HEK293 (cell line): ENCODE results near the gene PAF1.
A peak's percentile ranks its signal among the peaks of the same experiment; 100 is the strongest.

Experiments used
- BCL11A ChIP-seq: fragments of 450-650 bp; formaldehyde crosslinking; IDR thresholded peaks from 2 replicates; pipeline ENCODE4 v1.5.1; 2016; ENCODE audit warnings: low read depth, missing biosample characterization, missing genetic modification characterization
- GLI4 ChIP-seq: fragments of 450-650 bp; formaldehyde crosslinking; IDR thresholded peaks from 2 replicates; pipeline ENCODE4 v1.5.1; 2016; ENCODE audit warnings: missing biosample characterization, missing genetic modification characterization
- HIC1 ChIP-seq: fragments of 450-650 bp; formaldehyde crosslinking; IDR thresholded peaks from 2 replicates; pipeline ENCODE4 v1.5.1; 2016; ENCODE audit warnings: missing biosample characterization, missing genetic modification characterization
- KLF1 ChIP-seq: fragments of 450-650 bp; formaldehyde crosslinking; IDR thresholded peaks from 2 replicates; pipeline ENCODE4 v1.5.1; 2016; ENCODE audit warnings: missing biosample characterization, missing genetic modification characterization
- KLF8 ChIP-seq: fragments of 450-650 bp; formaldehyde crosslinking; IDR thresholded peaks from 2 replicates; pipeline ENCODE4 v1.5.1; 2016; ENCODE audit warnings: missing biosample characterization, missing genetic modification characterization
- MYNN ChIP-seq: fragments of 450-650 bp; formaldehyde crosslinking; IDR thresholded peaks from 2 replicates; pipeline ENCODE4 v1.5.1; 2016; ENCODE audit warnings: missing biosample characterization, missing genetic modification characterization, borderline replicate concordance
- MZF1 ChIP-seq: fragments of 450-650 bp; formaldehyde crosslinking; IDR thresholded peaks from 2 replicates; pipeline ENCODE4 v1.5.1; 2017; ENCODE audit warnings: missing biosample characterization, missing genetic modification characterization, borderline replicate concordance
- OVOL3 ChIP-seq: fragments of 450-650 bp; formaldehyde crosslinking; IDR thresholded peaks from 2 replicates; pipeline ENCODE4 v1.5.1; 2016; ENCODE audit warnings: missing biosample characterization, missing genetic modification characterization
- PRDM10 ChIP-seq: fragments of 450-650 bp; formaldehyde crosslinking; IDR thresholded peaks from 2 replicates; pipeline ENCODE4 v1.5.1; 2016; ENCODE audit warnings: missing biosample characterization, missing genetic modification characterization
- SP3 ChIP-seq: fragments of 450-650 bp; formaldehyde crosslinking; IDR thresholded peaks from 2 replicates; pipeline ENCODE4 v1.5.1; 2016; ENCODE audit warnings: missing biosample characterization, missing genetic modification characterization
- ZBTB10 ChIP-seq: fragments of 450-650 bp; formaldehyde crosslinking; IDR thresholded peaks from 2 replicates; pipeline ENCODE4 v1.5.1; 2016; ENCODE audit warnings: missing biosample characterization, missing genetic modification characterization
- ZBTB17 ChIP-seq: fragments of 450-650 bp; formaldehyde crosslinking; IDR thresholded peaks from 2 replicates; pipeline ENCODE4 v1.5.1; 2016; ENCODE audit warnings: missing biosample characterization, missing genetic modification characterization
- ZBTB20 ChIP-seq: fragments of 450-650 bp; formaldehyde crosslinking; IDR thresholded peaks from 2 replicates; pipeline ENCODE4 v1.5.1; 2016; ENCODE audit warnings: missing biosample characterization, missing genetic modification characterization
- ZEB2 ChIP-seq: fragments of 450-650 bp; formaldehyde crosslinking; IDR thresholded peaks from 2 replicates; pipeline ENCODE4 v1.5.1; 2016; ENCODE audit warnings: missing biosample characterization, missing genetic modification characterization
- ZFHX2 ChIP-seq: fragments of 450-650 bp; formaldehyde crosslinking; conservative IDR thresholded peaks from 2 replicates; pipeline ENCODE4 v1.5.1; 2016; ENCODE audit warnings: missing biosample characterization, missing genetic modification characterization
- ZFP69B ChIP-seq: fragments of 450-650 bp; formaldehyde crosslinking; IDR thresholded peaks from 2 replicates; pipeline ENCODE4 v1.5.1; 2016; ENCODE audit warnings: missing biosample characterization, missing genetic modification characterization
- ZNF121 ChIP-seq: fragments of 450-650 bp; formaldehyde crosslinking; IDR thresholded peaks from 2 replicates; pipeline ENCODE4 v1.5.1; 2016; ENCODE audit warnings: missing biosample characterization, missing genetic modification characterization
- ZNF155 ChIP-seq: fragments of 450-650 bp; formaldehyde crosslinking; IDR thresholded peaks from 2 replicates; pipeline ENCODE4 v1.5.1; 2016; ENCODE audit warnings: missing biosample characterization, missing genetic modification characterization
- ZNF335 ChIP-seq: fragments of 450-650 bp; formaldehyde crosslinking; conservative IDR thresholded peaks from 2 replicates; pipeline ENCODE4 v1.5.1; 2016; ENCODE audit warnings: missing biosample characterization, missing genetic modification characterization
- ZNF341 ChIP-seq: fragments of 450-650 bp; formaldehyde crosslinking; IDR thresholded peaks from 2 replicates; pipeline ENCODE4; 2016; ENCODE audit warnings: low read depth, missing biosample characterization, missing genetic modification characterization
- ZNF391 ChIP-seq: fragments of 450-650 bp; formaldehyde crosslinking; IDR thresholded peaks from 2 replicates; pipeline ENCODE4 v1.5.1; 2016; ENCODE audit warnings: low read depth, missing biosample characterization, missing genetic modification characterization, borderline replicate concordance
- ZNF398 ChIP-seq: fragments of 450-650 bp; formaldehyde crosslinking; IDR thresholded peaks from 2 replicates; pipeline ENCODE4 v1.5.1; 2017; ENCODE audit warnings: missing biosample characterization, missing genetic modification characterization
- ZNF521 ChIP-seq: fragments of 450-650 bp; formaldehyde crosslinking; IDR thresholded peaks from 2 replicates; pipeline ENCODE4 v1.5.1; 2017; ENCODE audit warnings: missing biosample characterization, mild to moderate bottlenecking, missing genetic modification characterization
- ZNF610 ChIP-seq: fragments of 450-650 bp; formaldehyde crosslinking; IDR thresholded peaks from 2 replicates; pipeline ENCODE4 v1.5.1; 2016; ENCODE audit warnings: missing biosample characterization, missing genetic modification characterization, borderline replicate concordance
- ZNF623 ChIP-seq: fragments of 450-650 bp; formaldehyde crosslinking; IDR thresholded peaks from 2 replicates; pipeline ENCODE4 v1.5.1; 2016; ENCODE audit warnings: missing biosample characterization, missing genetic modification characterization
- ZNF629 ChIP-seq: fragments of 450-650 bp; formaldehyde crosslinking; IDR thresholded peaks from 2 replicates; pipeline ENCODE4 v1.5.1; 2017; ENCODE audit warnings: missing biosample characterization, missing genetic modification characterization
- ZNF677 ChIP-seq: fragments of 450-650 bp; IDR thresholded peaks from 2 replicates; pipeline ENCODE4 v1.5.0; 2018; ENCODE audit warnings: missing biosample characterization, mild to moderate bottlenecking, missing genetic modification characterization, moderate library complexity
- ZNF777 ChIP-seq: fragments of 450-650 bp; formaldehyde crosslinking; IDR thresholded peaks from 2 replicates; pipeline ENCODE4 v1.5.1; 2017; ENCODE audit warnings: missing biosample characterization, missing genetic modification characterization, borderline replicate concordance
- ZSCAN30 ChIP-seq: fragments of 450-650 bp; IDR thresholded peaks from 2 replicates; pipeline ENCODE4 v1.5.1; 2018; ENCODE audit warnings: missing biosample characterization, mild to moderate bottlenecking, missing genetic modification characterization, moderate library complexity
- ZXDB ChIP-seq: fragments of 450-650 bp; formaldehyde crosslinking; IDR thresholded peaks from 2 replicates; pipeline ENCODE4 v1.5.1; 2016; ENCODE audit warnings: missing biosample characterization, missing genetic modification characterization

Gene PAF1

GRCh38 chr19:39397360-39398296 is 6.7 kb upstream of the PAF1 start (continued):
- TF ChIP-seq PRDM10 (tag by site-specific recombination) (peak; percentile 30; the same call in 1 of the 2 replicates), ZNF629 (tag by site-specific recombination) (peak; percentile 63), ZEB2 (peak; percentile 78), ZNF398 (tag by site-specific recombination) (peak; percentile 52), KLF8 (tag by site-specific recombination) (peak; percentile 64), ZNF610 (tag by site-specific recombination) (peak; percentile 98), KLF1 (tag by site-specific recombination) (peak; percentile 46), ZNF391 (tag by site-specific recombination) (peak; percentile 88; the same call in 1 of the 2 replicates), ZNF155 (tag by site-specific recombination) (no peak), MZF1 (peak; percentile 56), ZNF335 (tag by site-specific recombination) (peak; percentile 63), ZXDB (tag by site-specific recombination) (peak; percentile 98), ZBTB10 (tag by site-specific recombination) (peak; percentile 55), ZFP69B (tag by site-specific recombination) (peak; percentile 75), ZNF121 (tag by site-specific recombination) (peak; percentile 76), ZBTB17 (peak; percentile 87), GLI4 (tag by site-specific recombination) (no peak), ZNF623 (tag by site-specific recombination) (0 out of 2 replicates have a peak, but pooled peaks have one; percentile 6), ZNF521 (tag by site-specific recombination) (0 out of 2 replicates have a peak, but pooled peaks have one; percentile 34), ZNF677 (tag by site-specific recombination) (peak; percentile 34; the same call in 1 of the 2 replicates), ZFHX2 (tag by site-specific recombination) (peak; percentile 55), OVOL3 (tag by site-specific recombination) (no peak), ZNF777 (tag by site-specific recombination) (no peak), HIC1 (tag by site-specific recombination) (peak; percentile 98), SP3 (tag by site-specific recombination) (peak; percentile 42; the same call in 1 of the 2 replicates), BCL11A (no peak), MYNN (no peak), ZSCAN30 (peak; percentile 97), ZBTB20 (tag by site-specific recombination) (no peak; the same call in 1 of the 2 replicates), ZNF341 (peak; percentile 93)
